ENCODE results near the gene GARNL3. TPM values are rescaled to one million over a fixed set of nuclear protein-coding genes. Genes with fewer than 3 reads are reported as not detected.

Gene GARNL3
- polyA plus RNA-seq, 1 donor from 2014 or later, result 20.0 TPM

GRCh38 chr9:127263237-127263636 is 1.3 kb upstream of the GARNL3 start:
- no peak overlapping the region for H3K4me2 ChIP-seq (ENCODE audit: low read length)
- peak overlapping the region; percentile 61 for H3K27ac ChIP-seq (ENCODE audit: low read length)

GRCh38 chr9:127263664-127264063 is 910 bp upstream of the GARNL3 start:
- H4K20me1 ChIP-seq (ENCODE audit: insufficient read depth), result no peaks in the 10 kb centered on the region
- H3K9ac ChIP-seq (ENCODE audit: low read length), result peak overlapping the region; percentile 56
- H3K9me3 ChIP-seq (ENCODE audit: low read length), result no peaks in the 10 kb centered on the region
- H3K27me3 ChIP-seq (ENCODE audit: insufficient read depth, low read depth, low read length), result no peaks in the 10 kb centered on the region
- H3K9me2 ChIP-seq (ENCODE audit: insufficient read depth, low read length), result no peaks in the 10 kb centered on the region
- H3K4me2 ChIP-seq (ENCODE audit: low read length), result peak overlapping the region; percentile 54
- peak overlapping the region; percentile 61 for H3K4me3 ChIP-seq (ENCODE audit: low read length)
- no peaks in the 10 kb centered on the region for H3F3A ChIP-seq (ENCODE audit: insufficient read depth, low read length, poor library complexity, severe bottlenecking)
- no peak overlapping the region for H2AFZ ChIP-seq (ENCODE audit: low read depth, low read length)
- peak overlapping the region; percentile 61 for H3K27ac ChIP-seq (ENCODE audit: low read length)
- H3K36me3 ChIP-seq (ENCODE audit: insufficient read depth, low read length), result no peaks in the 10 kb centered on the region
- no peak for TF ChIP-seq RAD21 (conservative IDR thresholded peaks at IDR 0.05)
- TF ChIP-seq REST (IDR thresholded peaks at IDR 0.05; ENCODE audit: borderline replicate concordance), result peak; percentile 22
- TF ChIP-seq POLR2AphosphoS5 (IDR thresholded peaks at IDR 0.05), result peak; percentile 36
- TF ChIP-seq SMC3 (conservative IDR thresholded peaks at IDR 0.05; ENCODE audit: poor library complexity), result no peak
- H3K79me2 ChIP-seq (replicated peaks; ENCODE audit: insufficient read depth, low read length), result peaks cover 7% of the 10 kb centered on the region

More at GRCh38 chr9:127263237-127263636, 1.3 kb upstream of the GARNL3 start:
- TF ChIP-seq TAF1 (IDR thresholded peaks at IDR 0.05; ENCODE audit: low read depth) (no peak), SMC3 (conservative IDR thresholded peaks at IDR 0.05; ENCODE audit: poor library complexity) (no peak), EZH2 (IDR thresholded peaks at IDR 0.05; ENCODE audit: borderline replicate concordance, insufficient read depth, low read length, poor library complexity, severe bottlenecking) (no peak), POLR2AphosphoS5 (IDR thresholded peaks at IDR 0.05) (no peak), RAD21 (conservative IDR thresholded peaks at IDR 0.05) (no peak), EP300 (conservative IDR thresholded peaks at IDR 0.05; ENCODE audit: poor library complexity, severe bottlenecking) (no peak), CTCF (IDR thresholded peaks at IDR 0.05; ENCODE audit: poor library complexity, severe bottlenecking) (no peak), REST (IDR thresholded peaks at IDR 0.05; ENCODE audit: borderline replicate concordance) (no peak), MXI1 (conservative IDR thresholded peaks at IDR 0.05; ENCODE audit: poor library complexity, severe bottlenecking) (no peak)
- Histone ChIP-seq H3F3A (ENCODE audit: insufficient read depth, low read length, poor library complexity, severe bottlenecking) (no peaks in the 10 kb centered on the region), H3K9me3 (ENCODE audit: low read length) (no peaks in the 10 kb centered on the region), H2AFZ (ENCODE audit: low read depth, low read length) (no peak overlapping the region), H3K79me2 (replicated peaks; ENCODE audit: insufficient read depth, low read length) (peaks cover 7% of the 10 kb centered on the region), H3K9me2 (ENCODE audit: insufficient read depth, low read length) (no peaks in the 10 kb centered on the region), H3K36me3 (ENCODE audit: insufficient read depth, low read length) (no peaks in the 10 kb centered on the region), H3K4me3 (ENCODE audit: low read length) (no peak overlapping the region), H3K9ac (ENCODE audit: low read length) (no peak overlapping the region), H3K27me3 (ENCODE audit: insufficient read depth, low read depth, low read length) (no peaks in the 10 kb centered on the region), H4K20me1 (ENCODE audit: insufficient read depth) (no peaks in the 10 kb centered on the region)

Measured in neural cell (in vitro differentiated cells).